SKM-1 (cell line): ENCODE data around the gene CPA1.

Experiments used
- DNase-seq: peaks from one replicate; lab custom pipeline; 2025; ENCODE audit not compliant: unreplicated experiment; lab: John Stamatoyannopoulos, UW

Gene CPA1

DNA sequence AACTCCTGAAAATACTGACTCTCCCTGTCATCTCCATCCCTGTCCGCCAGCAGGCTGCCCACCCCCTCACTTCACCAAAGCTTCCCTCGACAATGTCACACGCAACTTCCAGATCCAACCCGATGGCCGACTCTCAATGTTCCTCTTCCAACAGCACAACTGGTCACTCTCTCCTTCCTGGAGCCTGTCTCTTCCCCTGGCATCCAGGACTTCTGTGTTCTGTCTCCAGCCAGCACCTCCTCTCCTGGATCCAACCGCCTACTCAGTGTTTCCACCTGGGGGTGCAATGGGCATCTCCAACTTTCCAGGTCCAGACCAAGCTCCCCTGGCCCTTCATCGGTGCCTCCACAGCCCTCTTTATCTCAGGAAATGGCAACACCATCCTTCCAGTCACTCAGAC lies 27.1 kb upstream of the CPA1 start:
- no peak for DNase-seq

DNA sequence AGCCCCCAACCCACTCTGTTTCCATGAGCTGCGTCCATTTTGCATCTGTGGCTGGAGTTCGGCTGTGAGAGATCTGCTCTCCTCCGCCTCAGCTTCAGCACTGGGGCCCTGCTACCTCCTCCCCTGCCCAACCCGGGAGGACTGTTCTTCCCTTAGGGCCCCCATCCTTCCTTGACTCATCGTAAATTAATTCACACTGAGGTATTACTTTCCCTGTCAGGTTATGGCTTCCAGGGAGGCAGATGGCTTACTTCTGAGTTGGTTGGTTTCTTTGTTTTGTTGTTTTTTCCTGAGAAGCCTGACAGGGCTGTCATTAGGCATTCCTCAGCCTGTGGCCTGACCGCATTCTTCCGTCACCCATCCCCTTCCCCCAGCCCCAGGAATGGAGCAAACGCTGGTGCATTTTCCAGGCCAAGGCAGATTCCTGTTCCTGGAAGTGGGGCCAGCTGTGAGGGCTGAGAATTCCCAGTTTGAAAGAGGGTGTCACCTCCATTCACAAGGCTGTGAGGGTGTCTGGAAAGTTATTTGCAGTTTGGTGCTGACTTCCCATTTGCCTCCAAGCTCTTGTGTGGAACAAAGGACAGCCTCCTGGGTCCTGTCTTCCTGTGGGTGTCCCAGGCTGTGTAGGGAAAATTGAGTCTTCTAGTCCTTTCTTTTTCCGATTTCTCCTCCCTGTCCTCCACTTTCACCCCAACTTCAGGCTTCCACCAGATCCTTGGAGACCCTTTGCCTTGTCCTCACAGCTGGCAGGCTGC lies 24.0 kb upstream of the CPA1 start:
- DNase-seq: no peak

GRCh38 chr7:130356876-130357611 lies 23.2 kb upstream of the CPA1 start:
- DNase-seq: no peak

- DNase-seq: no peak
Measured at GRCh38 chr7:130358471-130358870, 21.8 kb upstream of the CPA1 start.

GRCh38 chr7:130359276-130359857 lies 20.9 kb upstream of the CPA1 start:
- DNase-seq: no peak

DNA sequence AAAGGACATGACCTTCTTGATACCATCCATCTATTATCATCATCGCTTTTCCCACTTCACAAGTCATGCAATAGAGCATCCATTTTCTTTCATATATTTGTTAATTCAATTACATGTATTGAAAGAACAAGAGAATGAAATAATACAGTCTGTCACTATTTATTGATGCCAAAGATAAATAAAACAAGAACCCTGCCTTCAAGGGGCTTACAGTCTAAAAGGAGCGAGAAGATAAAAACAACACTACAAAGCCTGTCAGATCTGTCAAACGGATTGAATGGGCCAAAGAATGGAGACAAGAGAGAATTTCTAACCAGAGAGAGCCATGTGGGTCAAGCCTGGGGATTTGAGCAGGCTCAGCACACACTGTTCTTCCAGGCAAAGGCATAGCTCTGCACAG lies 19.8 kb upstream of the CPA1 start:
- DNase-seq: no peak

GRCh38 chr7:130361681-130362080 lies 18.6 kb upstream of the CPA1 start:
- DNase-seq: no peak

- DNase-seq: no peak
Measured at GRCh38 chr7:130362251-130362816, 18.0 kb upstream of the CPA1 start.

- DNase-seq: no peak
Measured at GRCh38 chr7:130363026-130363847, 17.1 kb upstream of the CPA1 start.

DNA sequence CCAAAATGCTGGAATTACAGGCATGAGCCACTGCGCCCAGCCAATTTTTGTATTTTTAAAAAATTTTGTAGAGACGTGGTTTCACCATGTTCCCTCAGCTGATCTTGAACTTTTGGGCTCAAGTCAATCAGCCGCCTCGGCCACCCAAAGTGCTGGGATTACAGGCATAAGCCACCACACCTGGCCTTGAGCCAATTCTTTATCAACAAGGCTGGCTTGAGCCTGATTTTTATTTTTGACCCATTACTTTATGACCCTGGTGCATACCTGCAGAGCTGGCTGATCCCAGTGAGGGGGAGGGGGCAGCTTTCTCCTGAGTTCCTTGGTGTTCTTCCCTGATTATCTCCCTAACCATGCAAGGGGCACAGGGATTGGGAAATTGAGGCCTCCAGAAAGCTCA lies 15.8 kb upstream of the CPA1 start:
- no peak for DNase-seq

- no peak for DNase-seq
Measured at GRCh38 chr7:130365088-130365487, 15.2 kb upstream of the CPA1 start.

GRCh38 chr7:130365511-130366441 lies 14.5 kb upstream of the CPA1 start:
- DNase-seq: no peak

DNA sequence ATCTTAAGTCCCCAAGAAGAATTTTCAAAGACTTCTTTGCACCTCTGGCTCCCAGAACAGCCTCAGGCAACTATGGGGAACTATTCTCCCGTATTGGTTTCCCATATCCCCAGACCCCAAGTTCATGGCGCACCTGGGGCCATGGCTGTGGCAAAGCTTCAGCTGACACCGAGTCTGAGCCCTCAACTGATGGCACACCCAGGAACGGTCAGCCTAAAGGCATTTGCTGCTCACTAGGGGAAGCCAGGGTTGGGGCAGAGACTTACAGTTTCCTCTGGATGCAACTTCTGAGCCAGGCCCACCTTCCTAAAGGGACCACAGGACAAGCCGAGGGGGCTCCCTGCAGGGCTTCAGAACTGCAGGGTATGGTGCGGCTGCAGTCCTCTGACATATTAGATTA lies 13.7 kb upstream of the CPA1 start:
- no peak for DNase-seq

DNA sequence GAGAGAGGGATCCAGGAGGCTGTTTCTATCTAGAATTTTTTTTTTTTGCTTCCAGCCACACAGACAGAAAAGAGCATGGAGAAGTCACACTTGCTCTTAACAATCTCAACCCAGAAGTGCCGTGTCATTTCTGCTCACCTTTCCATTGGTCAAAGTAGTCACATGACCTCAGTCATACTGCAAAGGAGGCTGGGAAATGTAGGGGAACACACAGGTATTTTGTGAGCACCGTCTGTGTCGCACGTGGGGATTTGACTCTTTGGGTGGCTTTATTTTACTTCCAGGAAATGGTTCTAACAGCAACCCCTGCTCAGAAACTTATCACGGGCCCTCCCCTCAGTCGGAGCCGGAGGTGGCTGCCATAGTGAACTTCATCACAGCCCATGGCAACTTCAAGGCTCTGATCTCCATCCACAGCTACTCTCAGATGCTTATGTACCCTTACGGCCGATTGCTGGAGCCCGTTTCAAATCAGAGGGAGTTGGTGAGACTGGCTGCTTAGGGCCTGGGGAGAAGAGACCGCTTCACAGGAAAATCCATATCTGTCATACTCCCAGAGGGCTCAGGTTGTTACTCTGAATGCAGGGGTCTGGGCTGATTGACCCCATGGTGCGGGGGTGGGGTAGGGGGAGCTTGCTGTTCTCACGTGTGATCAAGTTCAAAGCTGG lies 13.1 kb upstream of the CPA1 start:
- DNase-seq: no peak

DNA sequence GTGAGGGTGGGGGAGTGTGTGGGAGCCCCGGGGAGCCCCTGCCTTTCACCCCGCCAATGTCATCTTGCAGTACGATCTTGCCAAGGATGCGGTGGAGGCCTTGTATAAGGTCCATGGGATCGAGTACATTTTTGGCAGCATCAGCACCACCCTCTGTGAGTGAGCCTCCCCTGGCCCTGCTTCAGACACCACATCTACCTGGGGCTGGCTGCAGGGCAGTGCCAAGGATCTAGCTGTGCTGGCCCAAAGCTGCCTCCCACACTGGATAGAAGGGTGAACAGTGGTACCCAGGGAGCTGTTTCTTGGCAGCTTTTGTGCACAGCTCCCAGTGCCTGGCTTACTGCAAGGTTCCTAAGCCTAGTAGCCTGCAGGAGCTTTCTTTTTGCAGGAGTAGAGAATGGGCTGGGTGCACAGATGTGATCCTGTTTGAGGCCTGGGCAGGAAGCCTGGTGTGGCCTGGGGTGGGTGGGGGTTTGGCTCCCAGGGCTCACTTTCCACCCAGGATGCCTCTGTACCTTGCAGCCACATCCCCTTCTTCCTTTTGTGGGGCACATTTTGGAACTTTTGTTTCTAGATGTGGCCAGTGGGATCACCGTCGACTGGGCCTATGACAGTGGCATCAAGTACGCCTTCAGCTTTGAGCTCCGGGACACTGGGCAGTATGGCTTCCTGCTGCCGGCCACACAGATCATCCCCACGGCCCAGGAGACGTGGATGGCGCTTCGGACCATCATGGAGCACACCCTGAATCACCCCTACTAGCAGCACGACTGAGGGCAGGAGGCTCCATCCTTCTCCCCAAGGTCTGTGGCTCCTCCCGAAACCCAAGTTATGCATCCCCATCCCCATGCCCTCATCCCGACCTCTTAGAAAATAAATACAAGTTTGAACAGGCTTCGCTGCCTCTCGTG lies 12.2 kb upstream of the CPA1 start:
- no peak for DNase-seq

GRCh38 chr7:130369110-130369711 lies 11.1 kb upstream of the CPA1 start:
- DNase-seq: peak; percentile 48

DNA sequence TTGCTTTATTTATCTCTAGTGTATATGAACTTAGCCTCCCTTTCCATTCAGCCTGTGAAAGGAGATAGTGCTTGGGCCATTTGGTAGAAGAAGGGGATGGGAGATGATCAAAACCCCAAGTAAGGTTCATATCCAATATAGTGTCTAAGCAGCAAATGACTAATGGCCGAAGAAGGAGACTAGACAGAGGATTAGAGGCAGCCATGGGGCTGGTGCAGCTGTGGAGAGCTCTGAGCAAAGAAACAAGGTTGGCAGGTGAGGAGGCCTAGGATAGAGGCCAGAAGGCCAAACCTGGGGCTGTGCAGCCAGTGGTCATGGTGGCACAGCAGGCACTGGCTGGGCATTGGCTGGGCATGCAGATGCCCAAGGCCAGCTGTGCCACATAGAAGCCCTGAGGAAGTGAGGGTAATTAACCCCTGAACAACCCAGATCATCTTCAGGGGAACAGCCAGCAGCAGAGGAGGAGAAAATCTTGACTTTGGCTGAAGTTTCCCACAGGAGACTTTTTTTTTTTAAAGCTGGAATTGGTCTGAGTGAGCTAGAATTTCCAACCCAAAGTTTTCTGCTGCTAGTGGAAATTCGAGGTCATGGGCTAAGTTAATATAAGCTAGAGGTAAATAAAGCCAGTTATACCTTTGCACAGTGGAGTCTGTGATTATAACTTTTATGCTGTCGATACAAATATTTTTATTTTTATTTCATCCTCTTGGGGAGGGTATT lies 10.3 kb upstream of the CPA1 start:
- no peak for DNase-seq
